SK-N-SH (cell line): ENCODE data around the gene AATF.

Experiments
- CHD2 ChIP-seq: fragments of 150-350 bp; IDR thresholded peaks from 2 replicates; pipeline ENCODE4 v1.6.1; 2018; ENCODE audit warnings: low read length; ENCODE audit not compliant: partially characterized antibody
- FOXJ3 ChIP-seq: sonication (generic); formaldehyde crosslinking; IDR thresholded peaks from 2 replicates; pipeline ENCODE4 v1.5.1; 2020; ENCODE audit warnings: mild to moderate bottlenecking, missing genetic modification reagents
- GABPA ChIP-seq: IDR thresholded peaks from 2 replicates; pipeline ENCODE4 v1.4.0; 2012; ENCODE audit warnings: low read depth, mild to moderate bottlenecking
- GATA2 ChIP-seq: sonication (generic); formaldehyde crosslinking; IDR thresholded peaks from 2 replicates; pipeline ENCODE4 v1.5.0; 2020; ENCODE audit warnings: mild to moderate bottlenecking, missing genetic modification reagents
- MXI1 ChIP-seq: IDR thresholded peaks from 2 replicates; pipeline ENCODE4 v1.6.1; 2012; ENCODE audit warnings: mild to moderate bottlenecking, low read depth, low read length, improper control_type of control experiment
- POLR2AphosphoS5 ChIP-seq: IDR thresholded peaks from 2 replicates; pipeline ENCODE4 v1.6.1; 2012; ENCODE audit warnings: low read depth, low read length
- RAD21 ChIP-seq: IDR thresholded peaks from 2 replicates; pipeline ENCODE4 v1.6.1; 2012; ENCODE audit warnings: mild to moderate bottlenecking, low read length
- RFX5 ChIP-seq: IDR thresholded peaks from 2 replicates; pipeline ENCODE4 v1.6.1; 2012; ENCODE audit warnings: mild to moderate bottlenecking, improper control_type of control experiment, low read length
- RXRA ChIP-seq: IDR thresholded peaks from 2 replicates; pipeline ENCODE4 v1.4.0; 2012; ENCODE audit warnings: low read depth, mild to moderate bottlenecking, borderline replicate concordance
- TF ChIP-seq, protein P1 (sequence below): IDR thresholded peaks from 2 replicates; pipeline ENCODE4 v1.4.0; 2012; ENCODE audit warnings: low read depth, borderline replicate concordance
- TF ChIP-seq, protein P2 (sequence below): fragments of 200-600 bp; sonication (generic); IDR thresholded peaks from 2 replicates; pipeline ENCODE4 v1.6.1; 2017; ENCODE audit warnings: antibody characterized with exemption, mild to moderate bottlenecking, moderate library complexity
- TF ChIP-seq, protein P3 (sequence below): IDR thresholded peaks from 2 replicates; pipeline ENCODE4 v1.4.0; 2012; ENCODE audit warnings: low read depth, borderline replicate concordance
- TF ChIP-seq, protein P4 (sequence below): fragments of 150-350 bp; IDR thresholded peaks from 2 replicates; pipeline ENCODE4 v1.6.1; 2017; ENCODE audit warnings: antibody characterized with exemption, low read length, low read depth, borderline replicate concordance
- TF ChIP-seq, protein P5 (sequence below): IDR thresholded peaks from 2 replicates; pipeline ENCODE4 v1.4.0; 2012; ENCODE audit warnings: low read depth

DNA sequence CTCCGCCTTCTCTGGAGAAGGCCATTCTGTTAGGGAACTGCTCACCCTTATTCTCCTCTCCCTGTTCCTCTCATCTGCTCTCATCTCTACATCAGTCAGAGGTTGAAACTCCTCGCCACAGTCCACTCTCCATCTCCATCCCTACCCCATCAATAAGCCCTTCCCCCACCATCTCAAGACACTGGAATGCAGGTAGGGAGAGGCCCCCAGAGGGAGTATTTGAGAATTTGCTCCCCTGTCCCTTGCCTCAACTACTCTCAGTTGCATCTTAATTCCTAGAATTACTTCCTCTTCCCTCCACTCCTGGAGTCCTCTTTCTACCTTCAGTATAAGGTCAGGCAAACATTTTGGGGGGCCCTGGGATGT lies 2.0 kb upstream of the AATF start:
- TF ChIP-seq MXI1: no peak
- TF ChIP-seq, protein P1, sequence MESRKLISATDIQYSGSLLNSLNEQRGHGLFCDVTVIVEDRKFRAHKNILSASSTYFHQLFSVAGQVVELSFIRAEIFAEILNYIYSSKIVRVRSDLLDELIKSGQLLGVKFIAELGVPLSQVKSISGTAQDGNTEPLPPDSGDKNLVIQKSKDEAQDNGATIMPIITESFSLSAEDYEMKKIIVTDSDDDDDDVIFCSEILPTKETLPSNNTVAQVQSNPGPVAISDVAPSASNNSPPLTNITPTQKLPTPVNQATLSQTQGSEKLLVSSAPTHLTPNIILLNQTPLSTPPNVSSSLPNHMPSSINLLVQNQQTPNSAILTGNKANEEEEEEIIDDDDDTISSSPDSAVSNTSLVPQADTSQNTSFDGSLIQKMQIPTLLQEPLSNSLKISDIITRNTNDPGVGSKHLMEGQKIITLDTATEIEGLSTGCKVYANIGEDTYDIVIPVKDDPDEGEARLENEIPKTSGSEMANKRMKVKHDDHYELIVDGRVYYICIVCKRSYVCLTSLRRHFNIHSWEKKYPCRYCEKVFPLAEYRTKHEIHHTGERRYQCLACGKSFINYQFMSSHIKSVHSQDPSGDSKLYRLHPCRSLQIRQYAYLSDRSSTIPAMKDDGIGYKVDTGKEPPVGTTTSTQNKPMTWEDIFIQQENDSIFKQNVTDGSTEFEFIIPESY: no peak
- TF ChIP-seq, protein P2, sequence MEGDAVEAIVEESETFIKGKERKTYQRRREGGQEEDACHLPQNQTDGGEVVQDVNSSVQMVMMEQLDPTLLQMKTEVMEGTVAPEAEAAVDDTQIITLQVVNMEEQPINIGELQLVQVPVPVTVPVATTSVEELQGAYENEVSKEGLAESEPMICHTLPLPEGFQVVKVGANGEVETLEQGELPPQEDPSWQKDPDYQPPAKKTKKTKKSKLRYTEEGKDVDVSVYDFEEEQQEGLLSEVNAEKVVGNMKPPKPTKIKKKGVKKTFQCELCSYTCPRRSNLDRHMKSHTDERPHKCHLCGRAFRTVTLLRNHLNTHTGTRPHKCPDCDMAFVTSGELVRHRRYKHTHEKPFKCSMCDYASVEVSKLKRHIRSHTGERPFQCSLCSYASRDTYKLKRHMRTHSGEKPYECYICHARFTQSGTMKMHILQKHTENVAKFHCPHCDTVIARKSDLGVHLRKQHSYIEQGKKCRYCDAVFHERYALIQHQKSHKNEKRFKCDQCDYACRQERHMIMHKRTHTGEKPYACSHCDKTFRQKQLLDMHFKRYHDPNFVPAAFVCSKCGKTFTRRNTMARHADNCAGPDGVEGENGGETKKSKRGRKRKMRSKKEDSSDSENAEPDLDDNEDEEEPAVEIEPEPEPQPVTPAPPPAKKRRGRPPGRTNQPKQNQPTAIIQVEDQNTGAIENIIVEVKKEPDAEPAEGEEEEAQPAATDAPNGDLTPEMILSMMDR: no peak
- TF ChIP-seq RFX5: no peak
- TF ChIP-seq POLR2AphosphoS5: no peak
- TF ChIP-seq, protein P3, sequence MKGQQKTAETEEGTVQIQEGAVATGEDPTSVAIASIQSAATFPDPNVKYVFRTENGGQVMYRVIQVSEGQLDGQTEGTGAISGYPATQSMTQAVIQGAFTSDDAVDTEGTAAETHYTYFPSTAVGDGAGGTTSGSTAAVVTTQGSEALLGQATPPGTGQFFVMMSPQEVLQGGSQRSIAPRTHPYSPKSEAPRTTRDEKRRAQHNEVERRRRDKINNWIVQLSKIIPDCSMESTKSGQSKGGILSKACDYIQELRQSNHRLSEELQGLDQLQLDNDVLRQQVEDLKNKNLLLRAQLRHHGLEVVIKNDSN: no peak
- TF ChIP-seq GABPA: no peak
- TF ChIP-seq, protein P4, sequence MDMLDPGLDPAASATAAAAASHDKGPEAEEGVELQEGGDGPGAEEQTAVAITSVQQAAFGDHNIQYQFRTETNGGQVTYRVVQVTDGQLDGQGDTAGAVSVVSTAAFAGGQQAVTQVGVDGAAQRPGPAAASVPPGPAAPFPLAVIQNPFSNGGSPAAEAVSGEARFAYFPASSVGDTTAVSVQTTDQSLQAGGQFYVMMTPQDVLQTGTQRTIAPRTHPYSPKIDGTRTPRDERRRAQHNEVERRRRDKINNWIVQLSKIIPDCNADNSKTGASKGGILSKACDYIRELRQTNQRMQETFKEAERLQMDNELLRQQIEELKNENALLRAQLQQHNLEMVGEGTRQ: no peak
- no peak for TF ChIP-seq CHD2
- TF ChIP-seq RXRA: no peak
- TF ChIP-seq RAD21: no peak
- TF ChIP-seq, protein P5, sequence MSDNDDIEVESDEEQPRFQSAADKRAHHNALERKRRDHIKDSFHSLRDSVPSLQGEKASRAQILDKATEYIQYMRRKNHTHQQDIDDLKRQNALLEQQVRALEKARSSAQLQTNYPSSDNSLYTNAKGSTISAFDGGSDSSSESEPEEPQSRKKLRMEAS: no peak
- TF ChIP-seq GATA2: no peak
- no peak for TF ChIP-seq FOXJ3 (CRISPR knock-in tag)
